H1 (cell line): ENCODE data around the gene B4GAT1. TPM values are rescaled to one million over a fixed set of nuclear protein-coding genes. Genes with fewer than 3 reads are reported as not detected.

Experiments
- CTCF ChIA-PET: fragments of 300-600 bp; sonication (Branson Sonifier 250); formaldehyde crosslinking; loops from one replicate; lab custom pipeline; 2021; ENCODE audit not compliant: partially characterized antibody; lab: Charles Lee
- POLR2A ChIA-PET: fragments of 300-600 bp; sonication (Branson Sonifier 250); formaldehyde crosslinking; loops from one replicate; lab custom pipeline; 2021; ENCODE audit warnings: inconsistent platforms; ENCODE audit not compliant: partially characterized antibody; lab: Charles Lee
- DNase-seq, 2 experiments: peaks; one replicate each; pipeline versions ENCODE4 v3.0.0 to v3.0.0-alpha.2; 2010 to 2022; ENCODE audit warnings: low spot score in 2 of 2, low read depth in 1 of 2, mixed read lengths in 1 of 2
- FAIRE-seq: peaks from 2 replicates; lab custom pipeline; 2011; peaks lifted over from hg19 to GRCh38; lab: Jason Lieb, UNC
- H2AFZ ChIP-seq: 2 replicates; pipeline ENCODE4 v1.8.1; 2012; ENCODE audit warnings: low read length, inconsistent platforms
- H2AK5ac ChIP-seq: 2 replicates; pipeline ENCODE4 v1.6.1; 2013; ENCODE audit warnings: low read depth, low read length
- H2BK120ac ChIP-seq: replicated peaks from 2 replicates; pipeline ENCODE3; 2013; ENCODE audit warnings: low read depth, low read length, inconsistent platforms
- H2BK12ac ChIP-seq: 2 replicates; pipeline ENCODE4 v1.6.1; 2013; ENCODE audit warnings: low read depth, low read length
- H2BK15ac ChIP-seq: 2 replicates; pipeline ENCODE4 v1.6.1; 2013; ENCODE audit warnings: low read length
- H2BK20ac ChIP-seq: 2 replicates; pipeline ENCODE4 v1.6.1; 2013; ENCODE audit warnings: low read length
- H2BK5ac ChIP-seq: 2 replicates; pipeline ENCODE4 v1.6.1; 2013; ENCODE audit warnings: low read depth, low read length
- H3K14ac ChIP-seq: 2 replicates; pipeline ENCODE4 v1.6.1; 2013; ENCODE audit warnings: inconsistent platforms; ENCODE audit not compliant: insufficient read length
- H3K18ac ChIP-seq: 2 replicates; pipeline ENCODE4 v1.6.1; 2013; ENCODE audit warnings: low read length; ENCODE audit errors: extremely low read depth
- H3K23ac ChIP-seq: 2 replicates; pipeline ENCODE4 v1.6.1; 2013; ENCODE audit warnings: inconsistent platforms; ENCODE audit not compliant: insufficient read length
- H3K23me2 ChIP-seq: 2 replicates; pipeline ENCODE4 v1.6.1; 2013; ENCODE audit warnings: low read depth, low read length
- H3K27ac ChIP-seq: 2 replicates; pipeline ENCODE4 v1.6.1; 2011; ENCODE audit warnings: low read depth, low read length, inconsistent platforms
- H3K27me3 ChIP-seq, 4 experiments: replicated peaks in 1 of 4; 1 replicate in 1 of 4; 2 replicates in 3 of 4; pipeline versions ENCODE4 v1.6.1 to v1.8.1; 2011 to 2013; ENCODE audit warnings: low read length in 3 of 4, mild to moderate bottlenecking in 3 of 4, inconsistent platforms in 2 of 4, mixed read lengths in 2 of 4, moderate library complexity in 1 of 4; ENCODE audit not compliant: control insufficient read depth in 3 of 4, insufficient read depth in 3 of 4; ENCODE audit errors: extremely low read depth in 1 of 4
- H3K36me3 ChIP-seq, 4 experiments: 2 replicates each; pipeline versions ENCODE4 v1.6.1 to v1.8.1; 2011 to 2013; ENCODE audit warnings: mild to moderate bottlenecking in 4 of 4, low read length in 3 of 4, moderate library complexity in 2 of 4, control low read depth in 1 of 4, inconsistent platforms in 1 of 4; ENCODE audit not compliant: insufficient read depth in 4 of 4, control insufficient read depth in 2 of 4
- H3K4ac ChIP-seq: replicated peaks from 2 replicates; pipeline ENCODE3; 2013; ENCODE audit warnings: low read length, low read depth, mixed read lengths, inconsistent platforms; ENCODE audit not compliant: insufficient read length
- H3K4me1 ChIP-seq, 4 experiments: replicated peaks in 1 of 4; 1 replicate in 1 of 4; 2 replicates in 3 of 4; pipeline versions ENCODE4 v1.6.1 to v1.8.1; 2011 to 2013; ENCODE audit warnings: low read length in 3 of 4, inconsistent platforms in 2 of 4, mixed read lengths in 1 of 4; ENCODE audit not compliant: insufficient read depth in 4 of 4, control insufficient read depth in 3 of 4
- H3K4me2 ChIP-seq, 2 experiments: 2 replicates each; pipeline versions ENCODE4 v1.6.1 to v1.8.1; 2011 to 2013; ENCODE audit warnings: low read depth in 2 of 2, low read length in 2 of 2, control low read depth in 1 of 2, inconsistent platforms in 1 of 2, mild to moderate bottlenecking in 1 of 2; ENCODE audit not compliant: insufficient read depth in 1 of 2
- H3K4me3 ChIP-seq, 4 experiments: fragments of 200-600, 300-600 bp in 1 of 4; sonication (generic), shearing (Covaris generic), sonication (Bioruptor Twin) in 1 of 4; 2 replicates each; pipeline versions ENCODE4 v1.5.1 to v1.8.1; 2011 to 2016; ENCODE audit warnings: low read length in 4 of 4, low read depth in 3 of 4, control low read depth in 2 of 4, inconsistent platforms in 2 of 4, mild to moderate bottlenecking in 2 of 4, mixed read lengths in 1 of 4, moderate library complexity in 1 of 4; ENCODE audit not compliant: insufficient read depth in 2 of 4; ENCODE audit errors: extremely low read depth in 1 of 4
- H3K56ac ChIP-seq: replicated peaks from 2 replicates; pipeline ENCODE3; 2013; ENCODE audit warnings: low read depth, mild to moderate bottlenecking, mixed read lengths, low read length, inconsistent platforms; ENCODE audit not compliant: insufficient read length
- H3K79me1 ChIP-seq: 2 replicates; pipeline ENCODE4 v1.6.1; 2013; ENCODE audit warnings: low read depth, low read length, control low read depth
- H3K79me2 ChIP-seq, 2 experiments: 2 replicates each; pipeline versions ENCODE4 v1.6.1 to v1.8.1; 2012 to 2013; ENCODE audit warnings: low read length in 2 of 2, mild to moderate bottlenecking in 2 of 2, inconsistent platforms in 1 of 2; ENCODE audit not compliant: insufficient read depth in 2 of 2, control insufficient read depth in 1 of 2
- H3K9ac ChIP-seq, 4 experiments: replicated peaks in 1 of 4; 1 replicate in 1 of 4; 2 replicates in 3 of 4; pipeline versions ENCODE4 v1.6.1 to v1.8.1; 2011 to 2013; ENCODE audit warnings: low read depth in 3 of 4, low read length in 3 of 4, control low read depth in 2 of 4, mild to moderate bottlenecking in 2 of 4, moderate library complexity in 2 of 4, inconsistent platforms in 1 of 4; ENCODE audit errors: extremely low read depth in 1 of 4
- H3K9me3 ChIP-seq, 2 experiments: 2 replicates each; pipeline versions ENCODE4 v1.6.1 to v1.8.1; 2012 to 2013; ENCODE audit warnings: mild to moderate bottlenecking in 2 of 2, moderate library complexity in 2 of 2, control low read depth in 1 of 2, inconsistent platforms in 1 of 2, low read depth in 1 of 2, low read length in 1 of 2, mixed read lengths in 1 of 2; ENCODE audit not compliant: insufficient read depth in 2 of 2
- H4K20me1 ChIP-seq, 2 experiments: replicated peaks in 1 of 2; 2 replicates each; pipeline versions ENCODE3 to v1.8.1; 2011 to 2013; ENCODE audit warnings: inconsistent platforms in 2 of 2, low read length in 2 of 2, mild to moderate bottlenecking in 1 of 2; ENCODE audit not compliant: insufficient read depth in 2 of 2, control insufficient read depth in 1 of 2
- H4K5ac ChIP-seq: 2 replicates; pipeline ENCODE4 v1.6.1; 2013; ENCODE audit warnings: low read length, low read depth, mixed read lengths, inconsistent platforms; ENCODE audit not compliant: insufficient read length
- H4K8ac ChIP-seq: 2 replicates; pipeline ENCODE4 v1.8.0; 2013; ENCODE audit warnings: mild to moderate bottlenecking, moderate library complexity, low read length, inconsistent platforms; ENCODE audit not compliant: insufficient read depth; ENCODE audit errors: extremely low read depth
- H4K91ac ChIP-seq: replicated peaks from 2 replicates; pipeline ENCODE3; 2013; ENCODE audit warnings: low read length, mixed read lengths, inconsistent platforms; ENCODE audit not compliant: insufficient read length
- CREB1 ChIP-seq: IDR thresholded peaks from 2 replicates; pipeline ENCODE4 v1.6.1; 2012; ENCODE audit warnings: inconsistent platforms
- CTBP2 ChIP-seq: IDR thresholded peaks from 2 replicates; pipeline ENCODE4 v1.7.0; 2011; ENCODE audit warnings: borderline replicate concordance, mild to moderate bottlenecking, moderate library complexity, mixed read lengths, low read length; ENCODE audit not compliant: insufficient read depth, insufficient read length
- EZH2 ChIP-seq: fragments of 200-600 bp; sonication (generic); IDR thresholded peaks from 2 replicates; pipeline ENCODE4 v1.7.1; 2012; ENCODE audit warnings: low read depth, mild to moderate bottlenecking, moderate library complexity, low read length, inconsistent platforms; ENCODE audit not compliant: severe bottlenecking
- FOSL1 ChIP-seq: IDR thresholded peaks from 2 replicates; pipeline ENCODE4 v1.6.1; 2011; ENCODE audit warnings: mild to moderate bottlenecking, low read depth, low read length, moderate library complexity; ENCODE audit not compliant: insufficient read depth
- GTF2F1 ChIP-seq: IDR thresholded peaks from 2 replicates; pipeline ENCODE4 v1.6.1; 2012; ENCODE audit warnings: low read depth, low read length, improper control_type of control experiment, borderline replicate concordance
- KDM1A ChIP-seq: fragments of 200-600, 300-600 bp; sonication (generic); IDR thresholded peaks from 2 replicates; pipeline ENCODE4 v1.7.1; 2016; ENCODE audit warnings: mild to moderate bottlenecking, low read length, borderline replicate concordance
- PHF8 ChIP-seq: fragments of 200-600 bp; sonication (generic); conservative IDR thresholded peaks from 2 replicates; pipeline ENCODE4 v1.7.1; 2012; ENCODE audit warnings: low read depth, mild to moderate bottlenecking, inconsistent platforms, low read length, moderate library complexity
- RBBP5 ChIP-seq: IDR thresholded peaks from 2 replicates; pipeline ENCODE4 v1.7.1; 2012; ENCODE audit warnings: low read depth, mild to moderate bottlenecking, inconsistent platforms, low read length, moderate library complexity, borderline replicate concordance
- SRF ChIP-seq: IDR thresholded peaks from 2 replicates; pipeline ENCODE4 v1.6.1; 2011; ENCODE audit warnings: mild to moderate bottlenecking, low read depth, low read length, moderate library complexity
- TCF12 ChIP-seq: IDR thresholded peaks from 2 replicates; pipeline ENCODE4 v1.6.1; 2011; ENCODE audit warnings: low read depth, mild to moderate bottlenecking, low read length
- WGBS, 2 experiments: shearing (Covaris generic) in 1 of 2; methylation state at CpG; one replicate each; pipeline versions ENCODE4 v1.1.6 to v1.1.7; 2013 to 2015; ENCODE audit warnings: low lambda C conversion rate in 2 of 2, mixed read lengths in 2 of 2, inconsistent platforms in 1 of 2, low coverage in 1 of 2, missing lambda C conversion rate in 1 of 2; ENCODE audit not compliant: insufficient replicate concordance in 2 of 2, insufficient coverage in 1 of 2, insufficient read length in 1 of 2; ENCODE audit errors: extremely low coverage in 1 of 2, missing lambda C conversion rate in 1 of 2; 5-methylcytosine and 5-hydroxymethylcytosine counted together
- polyA plus RNA-seq, 7 experiments: library from polyadenylated mRNA; depleted of rRNA in 3 of 7; stranded (reverse) in 5 of 7; unstranded in 2 of 7; fragments of >200 nt in 5 of 7; fragments of 200-250 nt in 2 of 7; gene quantifications; 1 replicate in 5 of 7; 2 replicates in 1 of 7; 4 replicates in 1 of 7; pipeline versions ENCODE4 v1.2.1 to v1.2.3, GENCODE V29; 2011 to 2013; ENCODE audit warnings: missing spikeins in 2 of 7, mixed read lengths in 2 of 7
- total RNA-seq: library from RNA; stranded (reverse); fragmentation: NEBNext Ultra II Directional; extraction: Animal tissue kit (Norgen Biotek cat#: 25700); gene quantifications from 2 replicates; pipeline ENCODE4 v1.2.1, GENCODE V29; 2021

B4GAT1 gene
- total and polyA plus RNA-seq, 2 of the 8 experiments (the other 6 are each of a cell fraction or from before 2014, with no cell fraction given): 22.2 to 27.8 TPM

GRCh38 chr11:66313321-66314185, 33.9 kb downstream of the B4GAT1 start:
- H4K20me1 ChIP-seq: no peaks in the 10 kb centered on the region
- 0 out of 2 replicates have a peak overlapping the region, but pooled peaks have one; percentile 22 for H3K27ac ChIP-seq
- peak overlapping the region; percentile 39 to 70 (median 54) for H3K4me3 ChIP-seq
- H3K36me3 ChIP-seq: no peaks in the 10 kb centered on the region
- peak overlapping the region; percentile 87 for H4K8ac ChIP-seq
- H3K14ac ChIP-seq: no peak overlapping the region
- peak overlapping the region; percentile 84 for H4K5ac ChIP-seq
- peak overlapping the region; percentile 48 to 88 for H3K4me2 ChIP-seq
- ChIA-PET POLR2A (interaction anchor here (1.0 to 4.1 kb wide), 17 partner anchors 8 to 57 kb away, joined by 3 to 25 read pairs (median 7); partner anchors contain the start of genes BRMS1, RIN1, TMEM151A and YIF1A), CTCF (interaction anchor here (0.8 to 11.7 kb wide), 24 partner anchors 9 to 169 kb away, joined by 3 to 242 read pairs (median 5); partner anchors contain the start of genes B4GAT1, RAB1B, RIN1 and SLC29A2)
- peak overlapping the region; percentile 83 for H3K18ac ChIP-seq
- H2BK12ac ChIP-seq: peak overlapping the region; percentile 71; the same call in 1 of the 2 replicates
- H3K23me2 ChIP-seq: peaks cover 8% of the 10 kb centered on the region
- no peaks in the 10 kb centered on the region for H3K79me2 ChIP-seq
- H2BK15ac ChIP-seq: peak overlapping the region; percentile 46; the same call in 1 of the 2 replicates
- DNase-seq: no peak
- H3K9ac ChIP-seq: peak overlapping the region in 3 of 4 experiments; percentile 29 to 68 (median 62); a peak in 5 of 7 replicates
- H2BK5ac ChIP-seq: peak overlapping the region; percentile 90; the same call in 1 of the 2 replicates
- no peak overlapping the region for H3K23ac ChIP-seq
- peaks cover 0 to 3% (median 0%) of the 10 kb centered on the region in 4 experiments; a peak in 2 of 7 replicates for H3K27me3 ChIP-seq
- peak overlapping the region; percentile 88 for H4K91ac ChIP-seq
- H2AFZ ChIP-seq: peak overlapping the region; percentile 65; the same call in 1 of the 2 replicates
- peak overlapping the region; percentile 38 for H2BK120ac ChIP-seq
- no peak overlapping the region for H2AK5ac ChIP-seq
- peak overlapping the region; percentile 96 for H3K4ac ChIP-seq
- no peak for FAIRE-seq
- 48% methylated on average over 18 of the region's 38 CpGs; no CpG with 5 or more reads in 1 of the 2 experiments for WGBS, 2 experiments
- H3K79me1 ChIP-seq: no peaks in the 10 kb centered on the region
- peak overlapping the region; percentile 65 for H3K56ac ChIP-seq
- peaks cover 12 to 32% (median 22%) of the 10 kb centered on the region in 4 experiments for H3K4me1 ChIP-seq
- peak overlapping the region; percentile 48; the same call in 1 of the 2 replicates for H2BK20ac ChIP-seq
- no peaks in the 10 kb centered on the region for H3K9me3 ChIP-seq
- TF ChIP-seq FOSL1 (no peak), SRF (no peak), CREB1 (peak; percentile 1; the same call in 1 of the 2 replicates), RBBP5 (no peak), EZH2 (no peak), GTF2F1 (no peak), KDM1A (0 out of 2 replicates have a peak, but pooled peaks have one; percentile 84), PHF8 (no peak), TCF12 (no peak), CTBP2 (no peak)
